IPS-15b (cell line): ENCODE data around the gene CLUH.

ENCODE experiments used
- H3K27me3 ChIP-seq: one replicate; pipeline ENCODE4 v1.6.1; 2013; ENCODE audit warnings: low read length; ENCODE audit not compliant: control insufficient read depth, insufficient read depth
- H3K36me3 ChIP-seq: one replicate; pipeline ENCODE4 v1.6.1; 2013; ENCODE audit warnings: low read length; ENCODE audit not compliant: control insufficient read depth, insufficient read depth
- H3K4me1 ChIP-seq: one replicate; pipeline ENCODE4 v1.6.1; 2013; ENCODE audit warnings: mild to moderate bottlenecking, low read length; ENCODE audit not compliant: control insufficient read depth, insufficient read depth
- H3K4me3 ChIP-seq: one replicate; pipeline ENCODE4 v1.5.1; 2013; ENCODE audit warnings: low read depth, low read length
- H3K9ac ChIP-seq: one replicate; pipeline ENCODE4 v1.6.1; 2013; ENCODE audit warnings: low read depth, mild to moderate bottlenecking, low read length
- H3K9me3 ChIP-seq: one replicate; pipeline ENCODE4 v1.6.1; 2013; ENCODE audit warnings: mild to moderate bottlenecking, low read length; ENCODE audit not compliant: control insufficient read depth, insufficient read depth

Gene CLUH

DNA sequence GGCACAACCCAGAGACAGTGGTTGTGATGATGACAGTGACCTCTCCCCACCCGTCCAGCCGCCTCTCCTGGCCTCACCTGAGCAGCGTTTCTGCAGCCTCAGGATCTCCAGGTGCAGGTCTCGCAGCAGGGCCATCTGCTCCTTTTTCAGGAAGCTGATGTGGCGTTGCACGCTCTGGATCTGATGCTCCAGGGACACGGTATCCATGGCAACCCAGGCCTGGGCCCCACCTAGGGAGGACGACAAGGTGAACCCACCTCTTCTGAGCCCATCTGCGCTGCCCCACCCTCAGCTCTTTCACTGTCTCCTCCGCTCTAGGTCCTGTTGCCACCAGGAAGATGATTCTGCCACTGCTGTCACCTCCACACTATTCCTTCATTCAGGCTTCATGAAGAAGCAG is 23.4 kb upstream of the CLUH start:
- Histone ChIP-seq H3K4me3 (no peak overlapping the region), H3K27me3 (no peaks in the 10 kb centered on the region), H3K9ac (no peak overlapping the region), H3K9me3 (no peaks in the 10 kb centered on the region), H3K4me1 (no peaks in the 10 kb centered on the region), H3K36me3 (peaks cover 7% of the 10 kb centered on the region)

- Histone ChIP-seq H3K4me1 (no peaks in the 10 kb centered on the region), H3K4me3 (no peak overlapping the region), H3K36me3 (peaks cover 7% of the 10 kb centered on the region), H3K9ac (no peak overlapping the region), H3K9me3 (no peaks in the 10 kb centered on the region), H3K27me3 (no peaks in the 10 kb centered on the region)
Observed at GRCh38 chr17:2731807-2732206, 20.2 kb upstream of the CLUH start.

DNA sequence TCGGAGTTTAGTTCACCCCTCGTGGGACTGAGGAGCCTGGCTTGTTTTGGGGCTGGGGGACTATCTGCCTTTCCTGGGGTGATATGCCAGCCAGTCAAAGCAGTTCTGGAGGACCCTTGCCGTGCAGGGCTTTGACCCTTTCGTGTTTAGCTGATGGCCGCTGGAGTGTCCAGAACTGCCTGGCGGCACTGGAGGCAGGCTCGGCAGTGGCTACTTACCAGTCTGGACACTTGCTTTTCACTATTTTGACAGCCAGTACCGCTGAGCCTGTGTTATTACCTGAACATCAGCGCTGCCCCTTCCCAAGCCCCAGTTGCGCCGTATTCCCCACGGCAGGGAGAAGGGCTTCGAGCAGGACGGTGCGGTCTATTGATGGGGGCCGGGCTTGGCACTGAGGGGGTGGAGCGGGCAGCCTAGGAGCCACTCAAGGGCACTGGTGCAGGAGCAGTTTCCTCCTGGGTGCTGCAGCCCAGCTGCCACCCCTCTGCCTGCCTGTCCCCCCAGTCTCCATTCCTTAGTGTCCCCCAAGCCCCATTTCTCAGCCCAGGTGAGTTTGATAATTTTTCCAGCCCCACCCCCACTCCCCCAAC is 19.3 kb upstream of the CLUH start:
- no peaks in the 10 kb centered on the region for H3K27me3 ChIP-seq
- no peak overlapping the region for H3K9ac ChIP-seq
- H3K36me3 ChIP-seq, result peaks cover 7% of the 10 kb centered on the region
- no peaks in the 10 kb centered on the region for H3K9me3 ChIP-seq
- no peak overlapping the region for H3K4me3 ChIP-seq
- H3K4me1 ChIP-seq, result no peaks in the 10 kb centered on the region

GRCh38 chr17:2724784-2725164 is 13.2 kb upstream of the CLUH start:
- Histone ChIP-seq H3K36me3 (no peaks in the 10 kb centered on the region), H3K9me3 (no peaks in the 10 kb centered on the region), H3K4me1 (peaks cover 3% of the 10 kb centered on the region), H3K9ac (peak overlapping the region; percentile 73), H3K4me3 (peak overlapping the region; percentile 32), H3K27me3 (no peaks in the 10 kb centered on the region)

DNA sequence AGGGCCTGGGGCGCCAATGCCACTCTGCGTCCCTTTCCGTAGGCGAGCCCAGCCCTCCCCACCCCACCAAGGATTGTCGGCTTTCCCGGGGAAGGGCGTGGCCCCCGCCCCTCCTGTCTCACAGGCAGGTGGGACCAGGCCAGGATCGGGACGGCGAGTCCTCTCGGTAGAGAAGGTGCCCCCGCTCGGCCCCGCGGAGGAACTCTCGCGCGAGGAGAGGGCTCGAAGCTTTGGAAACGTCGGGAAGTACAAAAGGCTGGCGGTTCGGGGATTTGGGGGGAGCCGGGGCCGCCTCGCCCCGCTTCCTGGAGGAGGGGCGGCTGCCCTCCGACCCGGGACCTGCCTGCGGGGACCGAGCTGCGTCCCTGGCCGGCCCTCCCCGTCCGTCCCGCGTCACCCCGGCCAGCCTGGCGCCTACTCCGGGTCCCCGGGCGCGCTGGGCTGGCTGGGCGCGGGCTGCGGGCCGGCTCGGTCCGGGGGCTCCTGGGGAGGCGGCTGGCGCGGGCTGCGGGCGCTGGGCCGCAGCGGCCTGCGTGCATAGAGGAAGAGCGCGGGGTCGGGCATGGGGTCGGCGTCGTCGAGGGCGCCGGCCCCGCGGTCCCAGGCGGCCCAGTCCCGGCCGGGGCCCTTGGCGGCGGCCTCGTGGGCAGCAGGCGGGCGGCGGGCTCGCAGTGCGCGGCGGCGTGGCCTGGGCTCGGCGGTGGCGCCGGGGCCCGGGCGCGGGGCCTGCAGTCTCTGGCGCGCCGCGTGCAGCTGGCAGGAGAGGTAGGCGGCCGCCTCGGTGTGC is 12.6 kb upstream of the CLUH start:
- H3K9ac ChIP-seq, result peak overlapping the region; percentile 73
- peak overlapping the region; percentile 41 for H3K4me3 ChIP-seq

DNA sequence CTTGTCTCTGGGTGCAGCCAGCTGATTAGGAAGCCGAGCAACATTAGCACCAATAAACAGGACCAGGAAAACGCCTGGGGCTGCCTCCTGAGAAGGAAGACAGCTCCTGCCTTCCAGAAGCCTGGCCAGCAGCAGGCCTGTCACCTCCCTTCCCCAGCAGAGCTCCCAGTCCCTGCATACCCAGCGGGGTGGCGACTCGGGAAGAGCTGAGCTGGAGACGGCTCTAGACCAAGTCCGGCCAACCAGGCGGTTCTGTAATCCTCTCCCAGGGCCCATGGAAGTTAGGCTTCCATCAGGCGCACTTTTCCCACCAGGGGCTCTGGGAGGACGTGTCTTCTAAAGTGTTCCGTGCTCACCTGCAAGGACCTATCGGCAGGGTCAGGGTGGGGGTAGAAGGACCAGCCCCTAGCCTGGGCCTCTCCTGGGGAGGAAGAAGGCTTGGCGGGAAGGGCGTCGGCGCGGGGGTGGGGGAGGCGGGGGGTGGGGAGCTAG is 12.0 kb upstream of the CLUH start:
- Histone ChIP-seq H3K4me3 (peak overlapping the region; percentile 53), H3K27me3 (no peaks in the 10 kb centered on the region), H3K9ac (peak overlapping the region; percentile 56)

More for the DNA sequence above, 12.6 kb upstream of the CLUH start:
- H3K4me1 ChIP-seq, result peaks cover 3% of the 10 kb centered on the region
- no peaks in the 10 kb centered on the region for H3K9me3 ChIP-seq
- no peaks in the 10 kb centered on the region for H3K36me3 ChIP-seq
- H3K27me3 ChIP-seq, result no peaks in the 10 kb centered on the region

DNA sequence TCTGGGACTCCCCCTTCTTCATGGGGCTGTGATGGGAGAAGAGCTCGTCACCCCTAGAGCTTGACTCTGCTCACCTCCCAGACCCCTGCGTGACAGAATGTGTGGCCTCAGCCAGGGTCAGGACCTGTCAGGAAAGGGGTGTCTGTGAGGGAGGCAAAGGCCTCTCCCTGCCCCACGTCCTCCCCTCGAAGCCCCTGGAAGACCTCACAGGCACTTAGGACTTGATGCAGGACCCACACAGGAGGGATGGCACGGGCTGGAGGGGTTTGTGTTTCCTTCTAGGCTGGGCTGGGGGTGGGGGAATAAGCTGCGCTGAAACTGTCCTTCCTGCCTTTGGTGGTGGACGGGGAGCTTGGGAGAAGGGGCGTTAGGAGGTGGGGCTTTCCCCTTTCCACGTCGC is 11.0 kb upstream of the CLUH start:
- Histone ChIP-seq H3K4me3 (peak overlapping the region; percentile 5), H3K9me3 (no peaks in the 10 kb centered on the region), H3K36me3 (no peaks in the 10 kb centered on the region), H3K4me1 (peaks cover 3% of the 10 kb centered on the region), H3K27me3 (no peaks in the 10 kb centered on the region), H3K9ac (no peak overlapping the region)

More for the DNA sequence above, 12.0 kb upstream of the CLUH start:
- peaks cover 3% of the 10 kb centered on the region for H3K4me1 ChIP-seq
- H3K9me3 ChIP-seq, result no peaks in the 10 kb centered on the region
- H3K36me3 ChIP-seq, result no peaks in the 10 kb centered on the region

DNA sequence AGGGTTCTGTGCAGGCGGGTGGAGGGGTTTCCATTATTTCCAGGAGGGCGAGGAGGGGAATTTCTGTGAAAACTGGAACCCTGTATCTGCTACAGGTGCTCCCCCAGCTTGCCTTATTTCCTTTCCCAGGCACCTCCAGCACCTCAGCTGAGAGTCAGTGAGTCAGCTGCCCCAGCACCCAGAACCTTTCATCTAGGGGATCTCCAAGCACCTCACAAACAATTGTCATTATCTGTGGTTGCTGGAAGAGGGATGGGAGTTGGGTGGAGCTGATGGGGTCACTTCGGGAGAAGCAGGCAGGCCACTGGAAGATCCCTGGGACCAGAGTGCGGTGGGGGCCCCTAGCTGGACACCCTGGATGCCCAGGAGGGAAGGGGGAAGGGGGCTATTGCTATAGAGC is 10.0 kb upstream of the CLUH start:
- no peaks in the 10 kb centered on the region for H3K36me3 ChIP-seq
- H3K27me3 ChIP-seq, result no peaks in the 10 kb centered on the region
- H3K4me3 ChIP-seq, result no peak overlapping the region
- H3K9ac ChIP-seq, result no peak overlapping the region
- peaks cover 3% of the 10 kb centered on the region for H3K4me1 ChIP-seq
- H3K9me3 ChIP-seq, result no peaks in the 10 kb centered on the region

- H3K9me3 ChIP-seq, result no peaks in the 10 kb centered on the region
- no peaks in the 10 kb centered on the region for H3K27me3 ChIP-seq
- no peak overlapping the region for H3K9ac ChIP-seq
- no peaks in the 10 kb centered on the region for H3K4me1 ChIP-seq
- no peaks in the 10 kb centered on the region for H3K36me3 ChIP-seq
- H3K4me3 ChIP-seq, result no peak overlapping the region
Observed at GRCh38 chr17:2719861-2720260, 8.3 kb upstream of the CLUH start.

DNA sequence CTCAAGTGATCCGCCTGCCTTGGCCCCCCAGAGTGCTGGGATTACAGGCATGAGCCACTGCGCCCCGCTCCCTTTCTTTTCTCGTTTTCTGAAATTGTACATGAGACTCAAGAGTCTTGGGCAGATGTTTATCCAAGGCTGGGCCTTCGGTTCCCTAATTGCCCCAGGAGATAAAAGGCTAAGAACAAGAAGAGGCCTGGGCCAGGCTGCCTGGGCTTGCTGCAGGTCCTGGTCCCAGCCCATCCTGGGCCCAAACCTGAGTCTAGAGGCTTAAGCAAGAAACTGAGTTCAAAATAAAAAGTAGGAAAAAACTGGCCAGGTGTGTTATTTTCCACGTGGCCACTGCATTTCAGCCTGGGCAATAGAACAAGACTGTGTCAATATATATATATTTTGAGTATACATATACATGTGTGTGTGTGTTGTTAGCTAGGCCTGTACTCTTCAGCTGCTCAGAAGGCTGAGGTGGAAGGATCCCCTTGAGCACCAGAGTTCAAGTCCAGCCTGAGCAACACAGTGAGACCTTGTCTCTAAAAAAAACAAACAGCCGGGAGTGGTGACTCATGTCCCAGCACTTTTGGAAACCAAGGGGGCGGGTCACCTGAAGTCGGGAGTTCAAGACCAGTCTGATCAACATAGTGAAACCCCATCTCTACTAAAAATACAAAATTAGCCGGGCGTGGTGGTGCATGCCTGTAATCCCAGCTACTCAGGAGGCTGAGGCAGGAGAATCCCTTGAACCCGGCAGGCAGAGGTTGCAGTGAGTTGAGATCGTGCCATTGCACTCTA is 6.8 kb upstream of the CLUH start:
- no peak overlapping the region for H3K4me3 ChIP-seq
- H3K9me3 ChIP-seq, result no peaks in the 10 kb centered on the region
- H3K36me3 ChIP-seq, result no peaks in the 10 kb centered on the region
- H3K9ac ChIP-seq, result no peak overlapping the region
- H3K4me1 ChIP-seq, result no peaks in the 10 kb centered on the region
- no peaks in the 10 kb centered on the region for H3K27me3 ChIP-seq

DNA sequence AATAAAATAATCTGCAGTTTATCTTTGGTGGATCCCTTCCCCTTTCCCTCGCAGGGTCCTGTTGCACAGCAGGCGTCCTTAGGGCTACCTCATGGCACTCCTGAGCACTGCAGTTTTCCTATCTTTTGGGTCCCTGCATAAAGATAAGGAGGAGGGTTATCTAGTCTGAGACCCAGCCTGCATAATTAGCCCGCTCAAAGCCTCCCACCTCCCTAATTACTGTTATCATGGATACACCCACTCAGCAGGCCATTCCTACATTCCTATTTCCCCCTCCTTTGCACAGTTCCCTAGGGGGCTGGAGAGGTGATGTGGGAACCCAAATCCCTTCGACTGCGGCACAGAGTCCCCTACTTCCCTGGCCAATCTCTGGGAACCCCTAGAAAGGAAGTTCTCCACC is 5.1 kb upstream of the CLUH start:
- no peaks in the 10 kb centered on the region for H3K36me3 ChIP-seq
- peaks cover 5% of the 10 kb centered on the region for H3K4me1 ChIP-seq
- no peak overlapping the region for H3K9ac ChIP-seq
- no peaks in the 10 kb centered on the region for H3K27me3 ChIP-seq
- no peak overlapping the region for H3K4me3 ChIP-seq
- no peaks in the 10 kb centered on the region for H3K9me3 ChIP-seq
